GM12892 (cell line): Measurements from ENCODE around the gene APBB2.

Experiments used
- POLR2A ChIP-seq: IDR thresholded peaks from 2 replicates; pipeline ENCODE4 v1.6.1; 2011; ENCODE audit warnings: low read depth, low read length, control low read depth
- POLR2AphosphoS5 ChIP-seq: IDR thresholded peaks from 2 replicates; pipeline ENCODE4 v1.6.1; 2011; ENCODE audit warnings: low read depth, low read length, control low read depth
- TAF1 ChIP-seq: IDR thresholded peaks from 2 replicates; pipeline ENCODE4 v1.6.1; 2011; ENCODE audit warnings: low read depth, mild to moderate bottlenecking, control low read depth, low read length, borderline replicate concordance

GRCh38 chr4:40948014-40948413, 266.3 kb downstream of the APBB2 start:
- TF ChIP-seq POLR2AphosphoS5: no peak
- no peak for TF ChIP-seq POLR2A
- no peak for TF ChIP-seq TAF1
